ENCODE measurements around the gene STAM.

GRCh38 chr10:17749890-17750289 is 105.9 kb downstream of the STAM start:
- no peak for TF ChIP-seq CTCF (IDR thresholded peaks at IDR 0.05)
- no peak for TF ChIP-seq EP300 (IDR thresholded peaks at IDR 0.05)
- no peak for TF ChIP-seq POLR2AphosphoS5 (IDR thresholded peaks at IDR 0.05)

All from esophagus muscularis mucosa (tissue), 4 donors.